Neural progenitor cell (in vitro differentiated cells): ENCODE results near the gene TREML4.

Experiments
- CTCF ChIP-seq: fragments of 200-600 bp; sonication (generic); IDR thresholded peaks from 2 replicates; pipeline ENCODE4 v1.5.1; 2017; ENCODE audit warnings: antibody characterized with exemption, mild to moderate bottlenecking
- EZH2 ChIP-seq: fragments of 200-600 bp; sonication (generic); IDR thresholded peaks from 2 replicates; pipeline ENCODE4 v1.6.1; 2017; ENCODE audit warnings: antibody characterized with exemption, mild to moderate bottlenecking, moderate library complexity

GRCh38 chr6:41262401-41262800 lies 34.3 kb downstream of the TREML4 start:
- TF ChIP-seq CTCF (no peak), EZH2 (no peak)
